DOHH2 (cell line): ENCODE results near the gene TMEM92.

Experiments used
- H3F3A ChIP-seq: fragments of 200-600 bp; sonication (generic), shearing (Covaris generic); 2 replicates; pipeline ENCODE4 v1.6.0; 2016; ENCODE audit warnings: antibody characterized with exemption, mild to moderate bottlenecking; ENCODE audit not compliant: control insufficient read depth, insufficient read depth
- H3K27ac ChIP-seq: fragments of 200-600 bp; sonication (generic); 2 replicates; pipeline ENCODE4 v1.5.1; 2014; ENCODE audit warnings: low read depth, mild to moderate bottlenecking, low read length, moderate library complexity
- H3K27me3 ChIP-seq: fragments of 200-600 bp; sonication (generic); 2 replicates; pipeline ENCODE4 v1.6.1; 2014; ENCODE audit warnings: mild to moderate bottlenecking, low read length, mixed read lengths; ENCODE audit not compliant: control insufficient read depth
- H3K36me3 ChIP-seq: fragments of 200-600 bp; sonication (generic); 2 replicates; pipeline ENCODE4 v1.6.1; 2014; ENCODE audit warnings: mild to moderate bottlenecking, low read length, moderate library complexity, mixed read lengths; ENCODE audit not compliant: control insufficient read depth
- H3K4me1 ChIP-seq: fragments of 200-600 bp; sonication (generic); 2 replicates; pipeline ENCODE4 v1.6.1; 2014; ENCODE audit warnings: mild to moderate bottlenecking, low read length, mixed read lengths; ENCODE audit not compliant: control insufficient read depth
- H3K4me2 ChIP-seq: fragments of 200-600 bp; sonication (generic); 2 replicates; pipeline ENCODE4 v1.6.0; 2014; ENCODE audit warnings: mild to moderate bottlenecking, low read length, moderate library complexity
- H3K4me3 ChIP-seq: fragments of 200-600 bp; sonication (generic); 2 replicates; pipeline ENCODE4 v1.5.1; 2014; ENCODE audit warnings: mild to moderate bottlenecking, low read length, mixed read lengths
- H3K79me2 ChIP-seq: fragments of 200-600 bp; sonication (generic); 2 replicates; pipeline ENCODE4 v1.6.1; 2014; ENCODE audit warnings: mild to moderate bottlenecking, low read length, mixed read lengths; ENCODE audit not compliant: control insufficient read depth
- H3K9me2 ChIP-seq: fragments of 200-600 bp; sonication (generic); replicated peaks from 2 replicates; pipeline ENCODE4 v1.6.1; 2014; ENCODE audit warnings: mild to moderate bottlenecking, low read length, mixed read lengths; ENCODE audit not compliant: control insufficient read depth
- H3K9me3 ChIP-seq: fragments of 200-600 bp; sonication (generic); 2 replicates; pipeline ENCODE4 v1.6.1; 2014; ENCODE audit warnings: antibody characterized with exemption, low read length, mixed read lengths; ENCODE audit not compliant: control insufficient read depth, insufficient read depth
- H4K20me1 ChIP-seq: fragments of 200-600 bp; sonication (generic); 2 replicates; pipeline ENCODE4 v1.6.0; 2014; ENCODE audit warnings: low read depth, mild to moderate bottlenecking, antibody characterized with exemption, low read length, moderate library complexity; ENCODE audit not compliant: control insufficient read depth, insufficient read depth
- EZH2phosphoT487 ChIP-seq: fragments of 200-600 bp; sonication (generic); IDR thresholded peaks from 2 replicates; pipeline ENCODE4 v1.6.1; 2017; ENCODE audit warnings: borderline replicate concordance, mild to moderate bottlenecking, antibody characterized with exemption, low read length, moderate library complexity, mixed read lengths
- TF ChIP-seq, protein P1 (sequence below): fragments of 200-600 bp; sonication (generic); IDR thresholded peaks from one replicate; pipeline ENCODE4 v1.5.1; 2014; ENCODE audit warnings: antibody characterized with exemption, mild to moderate bottlenecking, low read depth, low read length; ENCODE audit not compliant: poor library complexity, severe bottlenecking

The TMEM92 gene

DNA sequence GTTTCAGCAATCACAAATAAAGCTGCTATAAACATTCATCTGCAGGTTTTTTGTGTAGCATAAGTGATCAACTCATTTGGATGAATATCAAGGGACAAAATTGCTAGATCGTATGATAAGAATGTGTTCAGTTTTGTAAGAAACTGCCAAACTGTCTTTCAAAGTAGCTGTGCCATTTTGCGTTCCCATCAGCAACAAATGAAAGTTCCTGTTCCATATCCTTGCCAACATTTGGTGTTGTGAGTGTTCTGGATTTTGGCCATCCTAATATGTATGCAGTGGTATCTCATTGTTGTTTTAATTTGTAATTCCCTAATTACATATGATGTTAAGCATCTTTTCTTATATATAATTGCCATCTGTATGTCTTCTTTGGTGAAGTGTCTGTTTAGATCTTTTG is 36.4 kb upstream of the TMEM92 start:
- no peak overlapping the region for H3K4me3 ChIP-seq
- H3K4me2 ChIP-seq = no peak overlapping the region
- no peaks in the 10 kb centered on the region for H3K79me2 ChIP-seq
- no peaks in the 10 kb centered on the region for H3K9me3 ChIP-seq
- H3K4me1 ChIP-seq = no peaks in the 10 kb centered on the region
- H3K27me3 ChIP-seq = peaks cover 15% of the 10 kb centered on the region
- H3K27ac ChIP-seq = no peak overlapping the region
- no peaks in the 10 kb centered on the region for H3K9me2 ChIP-seq
- no peaks in the 10 kb centered on the region; the same call in 1 of the 2 replicates for H4K20me1 ChIP-seq
- H3F3A ChIP-seq = no peaks in the 10 kb centered on the region
- TF ChIP-seq, protein P1, sequence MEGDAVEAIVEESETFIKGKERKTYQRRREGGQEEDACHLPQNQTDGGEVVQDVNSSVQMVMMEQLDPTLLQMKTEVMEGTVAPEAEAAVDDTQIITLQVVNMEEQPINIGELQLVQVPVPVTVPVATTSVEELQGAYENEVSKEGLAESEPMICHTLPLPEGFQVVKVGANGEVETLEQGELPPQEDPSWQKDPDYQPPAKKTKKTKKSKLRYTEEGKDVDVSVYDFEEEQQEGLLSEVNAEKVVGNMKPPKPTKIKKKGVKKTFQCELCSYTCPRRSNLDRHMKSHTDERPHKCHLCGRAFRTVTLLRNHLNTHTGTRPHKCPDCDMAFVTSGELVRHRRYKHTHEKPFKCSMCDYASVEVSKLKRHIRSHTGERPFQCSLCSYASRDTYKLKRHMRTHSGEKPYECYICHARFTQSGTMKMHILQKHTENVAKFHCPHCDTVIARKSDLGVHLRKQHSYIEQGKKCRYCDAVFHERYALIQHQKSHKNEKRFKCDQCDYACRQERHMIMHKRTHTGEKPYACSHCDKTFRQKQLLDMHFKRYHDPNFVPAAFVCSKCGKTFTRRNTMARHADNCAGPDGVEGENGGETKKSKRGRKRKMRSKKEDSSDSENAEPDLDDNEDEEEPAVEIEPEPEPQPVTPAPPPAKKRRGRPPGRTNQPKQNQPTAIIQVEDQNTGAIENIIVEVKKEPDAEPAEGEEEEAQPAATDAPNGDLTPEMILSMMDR = no peak
- no peak for TF ChIP-seq EZH2phosphoT487
- H3K36me3 ChIP-seq = no peaks in the 10 kb centered on the region

GRCh38 chr17:50238601-50239280 is 35.5 kb upstream of the TMEM92 start:
- Histone ChIP-seq H3K27me3 (peaks cover 15% of the 10 kb centered on the region), H3K36me3 (no peaks in the 10 kb centered on the region), H3F3A (no peaks in the 10 kb centered on the region), H3K9me2 (no peaks in the 10 kb centered on the region), H3K9me3 (no peaks in the 10 kb centered on the region), H3K4me1 (no peaks in the 10 kb centered on the region), H3K79me2 (no peaks in the 10 kb centered on the region), H3K4me3 (no peak overlapping the region), H3K4me2 (no peak overlapping the region), H3K27ac (no peak overlapping the region), H4K20me1 (peaks cover 4% of the 10 kb centered on the region; the same call in 1 of the 2 replicates)
- TF ChIP-seq, protein P1 = no peak
- no peak for TF ChIP-seq EZH2phosphoT487

DNA sequence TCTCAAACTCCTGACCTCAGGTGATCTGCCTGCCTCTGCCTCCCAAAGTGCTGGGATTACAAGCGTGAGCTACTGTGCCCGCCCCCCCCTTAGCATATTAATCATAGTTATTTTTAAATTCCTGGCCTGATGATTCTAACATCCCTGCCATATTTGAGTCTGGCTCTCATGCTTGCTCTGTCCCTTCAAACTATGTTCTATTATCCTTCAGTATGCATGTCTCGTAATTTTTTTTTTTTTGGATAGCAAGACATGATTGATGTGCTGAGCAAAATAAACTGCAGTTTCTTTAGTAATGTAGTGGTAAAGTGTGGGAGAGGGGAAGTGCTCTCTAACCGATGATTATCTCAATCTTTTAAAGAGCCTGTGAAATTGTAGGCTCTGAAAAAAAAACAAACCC is 34.3 kb upstream of the TMEM92 start:
- Histone ChIP-seq H4K20me1 (peaks cover 4% of the 10 kb centered on the region; the same call in 1 of the 2 replicates), H3K9me3 (no peaks in the 10 kb centered on the region), H3K27ac (no peak overlapping the region), H3F3A (no peaks in the 10 kb centered on the region), H3K4me3 (no peak overlapping the region), H3K79me2 (no peaks in the 10 kb centered on the region), H3K4me1 (no peaks in the 10 kb centered on the region), H3K9me2 (no peaks in the 10 kb centered on the region), H3K4me2 (no peak overlapping the region), H3K27me3 (peaks cover 15% of the 10 kb centered on the region), H3K36me3 (no peaks in the 10 kb centered on the region)
- TF ChIP-seq, protein P1 = no peak
- no peak for TF ChIP-seq EZH2phosphoT487
